Effector memory CD8-positive, alpha-beta T cell (primary cell): ENCODE results near the gene ULK3.

Experiments
- ATAC-seq: fragments of 150-1000 bp; cut with Tn5 transposase; replicated peaks from 2 replicates; pipeline ENCODE4 v1.10.0; 2021; ENCODE audit warnings: mild to moderate bottlenecking, moderate library complexity
- DNase-seq, 3 experiments: peaks; one replicate each; pipeline ENCODE4 v3.0.0; 2021
- H3K27ac Mint-ChIP-seq, 2 donors: one replicate each; pipeline ENCODE4 v1.8.0; 2022; ENCODE audit warnings: mild to moderate bottlenecking in 2 of 2, mixed read lengths in 2 of 2, moderate library complexity in 2 of 2
- H3K27me3 Mint-ChIP-seq, 2 donors: one replicate each; pipeline ENCODE4 v1.8.0; 2022; ENCODE audit warnings: mixed read lengths in 2 of 2
- H3K36me3 Mint-ChIP-seq: one replicate; pipeline ENCODE4 v1.8.0; 2022; ENCODE audit warnings: mild to moderate bottlenecking, moderate library complexity, mixed read lengths; ENCODE audit not compliant: insufficient read depth
- H3K4me1 Mint-ChIP-seq, 2 donors: one replicate each; pipeline ENCODE4 v1.8.0; 2022; ENCODE audit warnings: low read depth in 2 of 2, mixed read lengths in 2 of 2
- H3K4me3 Mint-ChIP-seq, 2 donors: one replicate each; pipeline ENCODE4 v1.8.0; 2022; ENCODE audit warnings: mild to moderate bottlenecking in 2 of 2, mixed read lengths in 2 of 2, moderate library complexity in 2 of 2
- H3K9me3 Mint-ChIP-seq, 2 donors: one replicate each; pipeline ENCODE4 v1.8.0; 2022; ENCODE audit warnings: mixed read lengths in 2 of 2

ULK3 gene

GRCh38 chr15:74791667-74792066, 51.3 kb downstream of the ULK3 start:
- peak overlapping the region; percentile 94 to 96 for H3K27ac Mint-ChIP-seq
- H3K4me3 Mint-ChIP-seq = peak overlapping the region; percentile 80 to 82
- peaks cover 75 to 82% of the 10 kb centered on the region in 2 donors for H3K4me1 Mint-ChIP-seq
- ATAC-seq = no peak
- no peaks in the 10 kb centered on the region for H3K27me3 Mint-ChIP-seq
- no peak for DNase-seq
- peaks cover 80% of the 10 kb centered on the region for H3K36me3 Mint-ChIP-seq
- H3K9me3 Mint-ChIP-seq = no peaks in the 10 kb centered on the region

- Mint-ChIP-seq H3K9me3 (no peaks in the 10 kb centered on the region), H3K4me1 (peaks cover 75 to 80% of the 10 kb centered on the region in 2 donors), H3K4me3 (peak overlapping the region; percentile 80 to 82), H3K27ac (peak overlapping the region; percentile 94 to 96), H3K36me3 (peaks cover 80% of the 10 kb centered on the region), H3K27me3 (no peaks in the 10 kb centered on the region)
- no peak for DNase-seq
- no peak for ATAC-seq
Measured at GRCh38 chr15:74791007-74791406, 51.9 kb downstream of the ULK3 start.

GRCh38 chr15:74790080-74790916, 52.7 kb downstream of the ULK3 start:
- H3K4me3 Mint-ChIP-seq = peak overlapping the region; percentile 80 to 82

GRCh38 chr15:74789741-74790079, 53.2 kb downstream of the ULK3 start:
- Mint-ChIP-seq H3K36me3 (peaks cover 82% of the 10 kb centered on the region), H3K27me3 (no peaks in the 10 kb centered on the region), H3K4me3 (peak overlapping the region; percentile 80 to 82), H3K9me3 (no peaks in the 10 kb centered on the region), H3K4me1 (peaks cover 77 to 82% of the 10 kb centered on the region in 2 donors), H3K27ac (peak overlapping the region; percentile 82 to 90)
- ATAC-seq (no peak), DNase-seq (no peak)

More at GRCh38 chr15:74790080-74790916, 52.7 kb downstream of the ULK3 start:
- Mint-ChIP-seq H3K27me3 (no peaks in the 10 kb centered on the region), H3K27ac (peak overlapping the region; percentile 82 to 94), H3K4me1 (peaks cover 76 to 82% of the 10 kb centered on the region in 2 donors), H3K9me3 (no peaks in the 10 kb centered on the region), H3K36me3 (peaks cover 82% of the 10 kb centered on the region)
- ATAC-seq (no peak), DNase-seq (no peak)

- peak in 1 of 3 experiments; percentile 29 for DNase-seq
- H3K27ac Mint-ChIP-seq = peak overlapping the region; percentile 82 to 90
- H3K36me3 Mint-ChIP-seq = peaks cover 84% of the 10 kb centered on the region
- H3K4me1 Mint-ChIP-seq = peaks cover 79 to 81% of the 10 kb centered on the region in 2 donors
- no peaks in the 10 kb centered on the region for H3K27me3 Mint-ChIP-seq
- H3K4me3 Mint-ChIP-seq = peak overlapping the region; percentile 80 to 82
- ATAC-seq = no peak
- H3K9me3 Mint-ChIP-seq = no peaks in the 10 kb centered on the region
Measured at GRCh38 chr15:74789171-74789631, 53.8 kb downstream of the ULK3 start.

GRCh38 chr15:74788683-74789151, 54.2 kb downstream of the ULK3 start:
- ATAC-seq (peak; percentile 29), DNase-seq (peak; percentile 56 to 62 (median 58))
- Mint-ChIP-seq H3K4me1 (peaks cover 83 to 84% of the 10 kb centered on the region in 2 donors), H3K4me3 (peak overlapping the region; percentile 80 to 82), H3K36me3 (peaks cover 87% of the 10 kb centered on the region), H3K27me3 (no peaks in the 10 kb centered on the region), H3K9me3 (no peaks in the 10 kb centered on the region), H3K27ac (peak overlapping the region; percentile 82 to 90)

- Mint-ChIP-seq H3K4me3 (peak overlapping the region; percentile 80 to 82), H3K4me1 (peaks cover 84 to 85% of the 10 kb centered on the region in 2 donors), H3K36me3 (peaks cover 86% of the 10 kb centered on the region), H3K27ac (peak overlapping the region; percentile 82 to 90), H3K9me3 (no peaks in the 10 kb centered on the region), H3K27me3 (no peaks in the 10 kb centered on the region)
- DNase-seq (no peak), ATAC-seq (no peak)
Measured at GRCh38 chr15:74788042-74788682, 54.8 kb downstream of the ULK3 start.

- H3K4me1 Mint-ChIP-seq = peaks cover 81 to 83% of the 10 kb centered on the region in 2 donors
- DNase-seq (peak; percentile 86 to 92 (median 89)), ATAC-seq (peak; percentile 73)
- H3K9me3 Mint-ChIP-seq = no peaks in the 10 kb centered on the region
- H3K27me3 Mint-ChIP-seq = no peaks in the 10 kb centered on the region
- H3K36me3 Mint-ChIP-seq = peaks cover 91% of the 10 kb centered on the region
- H3K27ac Mint-ChIP-seq = peak overlapping the region; percentile 82 to 90
- H3K4me3 Mint-ChIP-seq = peak overlapping the region; percentile 80 to 82
Measured at GRCh38 chr15:74787251-74788041, 55.5 kb downstream of the ULK3 start.

- no peaks in the 10 kb centered on the region for H3K9me3 Mint-ChIP-seq
- H3K4me3 Mint-ChIP-seq = peak overlapping the region; percentile 80 to 82
- ATAC-seq (no peak), DNase-seq (no peak)
- H3K27ac Mint-ChIP-seq = peak overlapping the region; percentile 82 to 90
- H3K4me1 Mint-ChIP-seq = peaks cover 74 to 76% of the 10 kb centered on the region in 2 donors
- no peaks in the 10 kb centered on the region for H3K27me3 Mint-ChIP-seq
- H3K36me3 Mint-ChIP-seq = peaks cover 86% of the 10 kb centered on the region
Measured at GRCh38 chr15:74786551-74787165, 56.3 kb downstream of the ULK3 start.
